Heart right ventricle (tissue), 12 donors: Measurements from ENCODE around the gene CTAGE4. TPM values are rescaled to one million over a fixed set of nuclear protein-coding genes. Genes with fewer than 3 reads are reported as not detected.

Experiments
- polyA plus RNA-seq, 2 donors: library from polyadenylated mRNA; stranded (reverse); fragments of 200-250 nt; gene quantifications; one replicate each; pipeline ENCODE4 v1.2.3, GENCODE V29; 2013
- total RNA-seq, 10 donors: library from RNA; stranded (reverse); fragmentation: NEBNext Ultra II Directional in 3 of 10; extraction: Animal tissue kit (Norgen Biotek cat#: 25700) in 3 of 10; gene quantifications; one replicate each; pipeline versions ENCODE4 v1.2.1 to v1.2.4, GENCODE V29; 2021 to 2023
- donor health status: ischemic (EF 13 %, LVEDD 7.1; RV severe dilation, severe dysfunction).
- donor health status: healthy with polysubstance abuse.
- donor health status: DM: no; HTN: yes; CAD: no.
- donor health status: DM: no; HTN: no; CAD: no.
- donor health status: ischemic (EF 25% LVEDD 6.9; RV normal size, moderate dysfunction).
- donor health status: ischemic (EF 25% LVEDD 5.7; RV mildly dilated, moderate dysfunction).
- donor health status: healthy.
- donor health status: nonischemic (EF 11% LVEDD 7.7; RV severe dilation, severe dysfunction).
- donor health status: DM: yes; HTN: yes; CAD: no.
- donor health status: PGD.
- donor health status: ischemic (EF 29% LVEDD 5.4; RV normal size, mild dysfunction).
- donor health status: nonischemic (EF 23%, LVEDD 6.1; RV moderate dilation, normal function).

Gene CTAGE4
- total and polyA plus RNA-seq, 12 donors = 0.03 to 0.80 (median 0.24) TPM; not detected in 2

Other genes starting within 250 kb of the CTAGE4 start
- not detected for gene OR2F2, start 248.2 kb upstream of the CTAGE4 start, total RNA-seq
- gene OR2F2, start 248.2 kb upstream of the CTAGE4 start, polyA plus RNA-seq = not detected
- gene OR2F1, start 228.6 kb upstream of the CTAGE4 start, total RNA-seq = not detected
- not detected for gene OR2F1, start 228.6 kb upstream of the CTAGE4 start, polyA plus RNA-seq
- gene OR6B1, start 183.1 kb upstream of the CTAGE4 start, total RNA-seq = not detected
- not detected for gene OR6B1, start 183.1 kb upstream of the CTAGE4 start, polyA plus RNA-seq
- not detected for gene OR2A5, start 134.5 kb upstream of the CTAGE4 start, total RNA-seq
- gene OR2A5, start 134.5 kb upstream of the CTAGE4 start, polyA plus RNA-seq = not detected
- gene OR2A25, start 113.7 kb upstream of the CTAGE4 start, total RNA-seq = not detected
- gene OR2A25, start 113.7 kb upstream of the CTAGE4 start, polyA plus RNA-seq = not detected
- gene OR2A12, start 97.2 kb upstream of the CTAGE4 start, total RNA-seq = not detected
- gene OR2A12, start 97.2 kb upstream of the CTAGE4 start, polyA plus RNA-seq = not detected
- not detected for gene OR2A2, start 73.9 kb upstream of the CTAGE4 start, total RNA-seq
- not detected for gene OR2A2, start 73.9 kb upstream of the CTAGE4 start, polyA plus RNA-seq
- not detected for gene OR2A14, start 60.3 kb upstream of the CTAGE4 start, total RNA-seq
- gene OR2A14, start 60.3 kb upstream of the CTAGE4 start, polyA plus RNA-seq = not detected
- gene ARHGEF35, start 12.4 kb downstream of the CTAGE4 start, total RNA-seq = 1 to 10 TPM in 3 of 10 donors, under 1 TPM in 5, not detected in 2; 0.13 to 2.2 (median 0.91) TPM
- under 1 TPM; 0.41 to 0.66 TPM for gene ARHGEF35, start 12.4 kb downstream of the CTAGE4 start, polyA plus RNA-seq
- under 1 TPM in 2 of 10 donors, not detected in 8; 0.05 to 0.07 TPM for gene OR2A42, start 56.1 kb downstream of the CTAGE4 start, total RNA-seq
- gene OR2A42, start 56.1 kb downstream of the CTAGE4 start, polyA plus RNA-seq = under 1 TPM; 0.01 to 0.07 TPM
- gene OR2A7, start 81.3 kb downstream of the CTAGE4 start, total RNA-seq = under 1 TPM; 0.23 to 0.56 (median 0.40) TPM
- under 1 TPM; 0.13 to 0.51 TPM for gene OR2A7, start 81.3 kb downstream of the CTAGE4 start, polyA plus RNA-seq
- under 1 TPM in 4 of 10 donors, not detected in 6; 0.13 to 0.27 (median 0.18) TPM for gene CTAGE8, start 85.8 kb downstream of the CTAGE4 start, total RNA-seq
- under 1 TPM; 0.04 to 0.29 TPM for gene CTAGE8, start 85.8 kb downstream of the CTAGE4 start, polyA plus RNA-seq
- under 1 TPM in 2 of 10 donors, not detected in 8; 0.15 to 0.20 TPM for gene OR2A1, start 129.0 kb downstream of the CTAGE4 start, total RNA-seq
- gene OR2A1, start 129.0 kb downstream of the CTAGE4 start, polyA plus RNA-seq = under 1 TPM in 1 of 2 donors, not detected in 1; 0.01 TPM
- gene ARHGEF5, start 171.9 kb downstream of the CTAGE4 start, total RNA-seq = 1 to 10 TPM; 1.1 to 3.9 (median 2.0) TPM
- under 1 TPM; 0.46 to 0.80 TPM for gene ARHGEF5, start 171.9 kb downstream of the CTAGE4 start, polyA plus RNA-seq
- not detected for gene NOBOX, start 220.2 kb downstream of the CTAGE4 start, total RNA-seq
- gene NOBOX, start 220.2 kb downstream of the CTAGE4 start, polyA plus RNA-seq = not detected